Spleen (tissue), 11 donors: ENCODE measurements around the gene SLC25A15. TPM values are rescaled to one million over a fixed set of nuclear protein-coding genes. Genes with fewer than 3 reads are reported as not detected.

ENCODE experiments used
- DNase-seq: peaks from one replicate; pipeline ENCODE4 v3.0.0-alpha.2; 2020
- H3K27ac ChIP-seq, 8 donors: fragments of 200-600 bp; sonication (generic) in 7 of 8; 1 replicate in 4 of 8; 2 replicates in 4 of 8; pipeline versions ENCODE4 v1.5.0 to v1.8.0; 2016 to 2021; ENCODE audit warnings: inconsistent platforms in 4 of 8, mild to moderate bottlenecking in 4 of 8, moderate library complexity in 1 of 8
- H3K27me3 ChIP-seq, 7 donors: fragments of 200-600 bp; sonication (generic) in 6 of 7; replicated peaks in 1 of 7; 1 replicate in 4 of 7; 2 replicates in 3 of 7; pipeline versions ENCODE4 v1.5.0 to v1.8.0; 2016 to 2021; ENCODE audit warnings: inconsistent platforms in 3 of 7, mild to moderate bottlenecking in 1 of 7
- H3K36me3 ChIP-seq, 6 donors: fragments of 200-600 bp; sonication (generic) in 5 of 6; 1 replicate in 4 of 6; 2 replicates in 2 of 6; pipeline versions ENCODE4 v1.5.0 to v1.8.0; 2016 to 2021; ENCODE audit warnings: inconsistent platforms in 2 of 6
- H3K4me1 ChIP-seq, 6 donors: fragments of 200-600 bp; sonication (generic) in 5 of 6; 1 replicate in 3 of 6; 2 replicates in 3 of 6; pipeline versions ENCODE4 v1.5.0 to v1.8.0; 2016 to 2021; ENCODE audit warnings: inconsistent platforms in 3 of 6
- H3K4me3 ChIP-seq, 8 donors: fragments of 200-600 bp; sonication (generic) in 7 of 8; 1 replicate in 4 of 8; 2 replicates in 4 of 8; pipeline versions ENCODE4 v1.5.0 to v1.8.0; 2016 to 2021; ENCODE audit warnings: inconsistent platforms in 4 of 8, mild to moderate bottlenecking in 4 of 8, moderate library complexity in 2 of 8
- H3K9me3 ChIP-seq, 8 donors: fragments of 200-600 bp; sonication (generic) in 7 of 8; 1 replicate in 4 of 8; 2 replicates in 4 of 8; pipeline versions ENCODE4 v1.5.0 to v1.8.0; 2016 to 2021; ENCODE audit warnings: inconsistent platforms in 4 of 8
- CTCF ChIP-seq, 11 experiments: fragments of 200-600 bp in 7 of 11; fragments of 450-650 bp in 4 of 11; sonication (generic) in 4 of 11; IDR thresholded peaks in 8 of 11; conservative IDR thresholded peaks in 3 of 11; 1 replicate in 7 of 11; 2 replicates in 4 of 11; pipeline versions ENCODE4 v1.4.0 to v1.8.0; 2016 to 2021; ENCODE audit warnings: antibody characterized with exemption in 11 of 11, inconsistent platforms in 4 of 11, mild to moderate bottlenecking in 1 of 11
- POLR2A ChIP-seq, 3 donors: fragments of 450-650 bp; IDR thresholded peaks; one replicate each; pipeline ENCODE4 v1.5.1; 2017; ENCODE audit warnings: antibody characterized with exemption in 3 of 3, mild to moderate bottlenecking in 1 of 3
- POLR2AphosphoS5 ChIP-seq, 3 donors: sonication (generic); formaldehyde crosslinking; IDR thresholded peaks; one replicate each; pipeline ENCODE4 v1.5.1; 2017; ENCODE audit warnings: antibody characterized with exemption in 3 of 3
- WGBS, 5 donors: extraction: QIAGEN DNeasy Blood & Tissue Kit in 3 of 5; methylation state at CpG; one replicate each; pipeline versions ENCODE4 v1.1.5 to v1.1.7; 2013 to 2018; 5-methylcytosine and 5-hydroxymethylcytosine counted together
- intact Hi-C: fragments of 100-400 bp; cut with DNase I; formaldehyde crosslinking; loops from one replicate; pipeline ENCODE4 v1.15.0; 2023; ENCODE audit warnings: low total_unique reads
- polyA plus RNA-seq, 3 donors: library from polyadenylated mRNA; stranded (reverse); fragments of 200-250 nt; gene quantifications; one replicate each; pipeline ENCODE4 v1.2.1, GENCODE V29; 2013
- total RNA-seq, 7 donors: library from RNA; depleted of rRNA in 3 of 7; stranded (reverse); fragments of >200 nt in 3 of 7; fragmentation: NEBNext Ultra II Directional in 4 of 7; extraction: Animal tissue kit (Norgen Biotek cat#: 25700) in 4 of 7; gene quantifications; one replicate each; pipeline versions ENCODE4 v1.1.0 to v1.2.1, GENCODE V29; 2016 to 2021
- donor health status: healthy with polysubstance abuse.
- donor health status: DM: no; HTN: no; CAD: no; lungs with moderate emphysema.
- donor health status: DM: no; HTN: no; CAD: no.
- donor health status: Bipolar disorder and iron deficiency.
- donor health status: healthy.
- donor health status: DM: no; HTN: no; CAD: no.
- donor health status: DM: yes; HTN: yes; CAD: no.

The SLC25A15 gene
- total and polyA plus RNA-seq, 10 donors: 0.96 to 6.2 (median 4.2) TPM

- Histone ChIP-seq H3K9me3 (no peaks in the 10 kb centered on the region), H3K4me3 (no peak overlapping the region), H3K27ac (no peak overlapping the region), H3K36me3 (peaks cover 0 to 81% (median 12%) of the 10 kb centered on the region in 6 donors), H3K4me1 (no peaks in the 10 kb centered on the region), H3K27me3 (no peaks in the 10 kb centered on the region)
- no peak for DNase-seq
- WGBS, 5 donors: 88 to 94% (median 89%) methylated on average over 6 of the region's 6 CpGs
- TF ChIP-seq POLR2AphosphoS5 (IDR thresholded peaks at IDR 0.05) (no peak), POLR2A (IDR thresholded peaks at IDR 0.05) (no peak), CTCF (IDR thresholded peaks at IDR 0.05 in 8 of 11, conservative IDR thresholded peaks at IDR 0.05 in 3 of 11) (no peak)
- intact Hi-C loops: no loop called here
These were observed 12.1 kb downstream of the SLC25A15 start for GRCh38 chr13:40801255-40802217.

- no peak for TF ChIP-seq POLR2A (IDR thresholded peaks at IDR 0.05)
- no peak for TF ChIP-seq POLR2AphosphoS5 (IDR thresholded peaks at IDR 0.05)
- no peak for TF ChIP-seq CTCF (IDR thresholded peaks at IDR 0.05 in 8 of 11, conservative IDR thresholded peaks at IDR 0.05 in 3 of 11)
- no peaks in the 10 kb centered on the region for H3K9me3 ChIP-seq
- intact Hi-C loops: no loop called here
- peaks cover 0 to 96% (median 12%) of the 10 kb centered on the region in 6 donors for H3K36me3 ChIP-seq
- H3K4me1 ChIP-seq: no peaks in the 10 kb centered on the region
- no peaks in the 10 kb centered on the region for H3K27me3 ChIP-seq
- no peak for DNase-seq
- H3K27ac ChIP-seq: no peak overlapping the region
- no peak overlapping the region for H3K4me3 ChIP-seq
- 95 to 98% (median 96%) methylated on average over 5 of the region's 5 CpGs for WGBS, 5 donors
These were observed 13.9 kb downstream of the SLC25A15 start for GRCh38 chr13:40803316-40803715.

DNA sequence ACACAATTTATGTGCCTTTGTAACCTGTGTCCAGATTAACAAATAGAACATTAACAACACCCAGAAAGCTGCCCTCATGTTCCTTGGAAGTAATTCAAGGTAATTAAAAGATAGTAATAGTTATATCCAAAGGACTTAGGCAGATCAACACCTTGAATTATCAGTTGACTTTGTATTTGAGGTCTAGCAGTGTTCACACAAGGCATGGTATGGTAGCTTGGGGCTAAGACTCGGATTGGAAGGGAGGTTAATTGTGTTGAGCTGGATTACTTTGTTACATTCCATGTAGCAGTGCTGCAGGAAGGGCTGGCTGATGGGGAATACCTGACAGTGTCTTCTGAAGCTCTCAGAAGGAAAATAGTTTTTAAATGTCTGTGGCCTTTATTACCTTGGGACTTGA lies 16.8 kb downstream of the SLC25A15 start:
- Histone ChIP-seq H3K27ac (no peak overlapping the region), H3K4me1 (no peaks in the 10 kb centered on the region), H3K9me3 (no peaks in the 10 kb centered on the region), H3K36me3 (peaks cover 0 to 97% (median 10%) of the 10 kb centered on the region in 6 donors), H3K4me3 (no peak overlapping the region), H3K27me3 (no peaks in the 10 kb centered on the region)
- 89 to 96% (median 94%) methylated on average over 1 of the region's 1 CpG for WGBS, 5 donors
- TF ChIP-seq POLR2AphosphoS5 (IDR thresholded peaks at IDR 0.05): no peak
- intact Hi-C loops: no loop called here
- DNase-seq: no peak

DNA sequence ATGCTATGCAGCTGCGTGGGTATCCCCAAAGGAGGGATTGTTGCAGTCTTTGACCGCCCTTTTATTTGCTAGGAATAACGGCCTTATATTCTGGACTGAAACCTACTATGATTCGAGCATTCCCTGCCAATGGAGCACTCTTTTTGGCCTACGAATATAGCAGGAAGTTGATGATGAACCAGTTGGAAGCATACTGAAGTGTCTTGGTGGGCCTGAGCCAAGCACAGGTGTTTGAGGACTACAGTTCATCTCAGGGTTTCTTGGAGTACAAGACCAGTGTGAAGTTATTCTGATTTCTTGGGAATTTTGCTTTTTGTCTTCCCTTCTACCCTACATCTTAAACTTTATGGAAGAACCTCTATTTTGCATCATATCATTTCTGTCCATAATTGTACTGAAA lies 20.1 kb downstream of the SLC25A15 start:
- TF ChIP-seq CTCF (IDR thresholded peaks at IDR 0.05 in 8 of 11, conservative IDR thresholded peaks at IDR 0.05 in 3 of 11) (no peak), POLR2AphosphoS5 (IDR thresholded peaks at IDR 0.05) (no peak), POLR2A (IDR thresholded peaks at IDR 0.05) (no peak)
- Histone ChIP-seq H3K4me3 (no peak overlapping the region), H3K27ac (no peak overlapping the region), H3K9me3 (peaks cover 0 to 2% (median 0%) of the 10 kb centered on the region in 8 donors), H3K4me1 (peaks cover 0 to 15% (median 5%) of the 10 kb centered on the region in 6 donors), H3K36me3 (peaks cover 0 to 93% (median 12%) of the 10 kb centered on the region in 6 donors), H3K27me3 (no peaks in the 10 kb centered on the region)
- WGBS, 5 donors: 90 to 95% (median 92%) methylated on average over 5 of the region's 5 CpGs
- no peak for DNase-seq
- intact Hi-C loops: no loop called here
